HG03039 (cell line): Measurements from ENCODE around the gene TBC1D28.
"Not testable (repeated sequence)": the region's sequence is repeated elsewhere in the genome, so short reads cannot be mapped to it uniquely, and the experiment has no call there.

Experiments
- ATAC-seq: cut with Tn5 transposase; IDR thresholded peaks from one replicate; pipeline ENCODE4 v1.9.1; 2021; ENCODE audit warnings: mild to moderate bottlenecking, moderate library complexity; ENCODE audit not compliant: unreplicated experiment

The TBC1D28 gene

GRCh38 chr17:18644291-18644690 lies at the start of gene TBC1D28:
Gene TBC1D28, minus strand, starts transcription at chr17:18644391. Its CDS starts 3,039 bp downstream, at chr17:18641352.
- not testable (repeated sequence) for ATAC-seq

GRCh38 chr17:18682668-18683067 lies 38.5 kb upstream of the TBC1D28 start:
- not testable (repeated sequence) for ATAC-seq

GRCh38 chr17:18681767-18682571 lies 37.8 kb upstream of the TBC1D28 start, which contains the start of gene FOXO3B:
Gene FOXO3B, minus strand, starts transcription at chr17:18682314. Its CDS starts 663 bp downstream, at chr17:18681651.
- peak; percentile 95 for ATAC-seq

- not testable (repeated sequence) for ATAC-seq
Measured at GRCh38 chr17:18677381-18677780, 33.2 kb upstream of the TBC1D28 start.

GRCh38 chr17:18676928-18677327 lies 32.7 kb upstream of the TBC1D28 start:
- not testable (repeated sequence) for ATAC-seq

GRCh38 chr17:18672395-18673227 lies 28.4 kb upstream of the TBC1D28 start:
- ATAC-seq = not testable (repeated sequence)

GRCh38 chr17:18668625-18669024 lies 24.4 kb upstream of the TBC1D28 start:
- ATAC-seq = not testable (repeated sequence)

GRCh38 chr17:18667535-18667934 lies 23.3 kb upstream of the TBC1D28 start:
- not testable (repeated sequence) for ATAC-seq

- not testable (repeated sequence) for ATAC-seq
Measured at GRCh38 chr17:18666326-18666725, 22.1 kb upstream of the TBC1D28 start.

GRCh38 chr17:18661924-18662624 lies 17.9 kb upstream of the TBC1D28 start:
- ATAC-seq = not testable (repeated sequence)

- not testable (repeated sequence) for ATAC-seq
Measured at GRCh38 chr17:18650094-18650493, 5.9 kb upstream of the TBC1D28 start.

- not testable (repeated sequence) for ATAC-seq
Measured at GRCh38 chr17:18643124-18643523, 1.1 kb downstream of the TBC1D28 start.

- not testable (repeated sequence) for ATAC-seq
Measured at GRCh38 chr17:18638357-18638756, 5.8 kb downstream of the TBC1D28 start.

- ATAC-seq = not testable (repeated sequence)
Measured at GRCh38 chr17:18636237-18636636, 8.0 kb downstream of the TBC1D28 start.

- ATAC-seq = not testable (repeated sequence)
Measured at GRCh38 chr17:18635773-18636172, 8.4 kb downstream of the TBC1D28 start.

GRCh38 chr17:18634550-18635263 lies 9.5 kb downstream of the TBC1D28 start:
- not testable (repeated sequence) for ATAC-seq

GRCh38 chr17:18626152-18626870 lies 17.9 kb downstream of the TBC1D28 start:
- ATAC-seq = no peak

GRCh38 chr17:18625509-18626104 lies 18.6 kb downstream of the TBC1D28 start:
- ATAC-seq = peak; percentile 66

GRCh38 chr17:18624862-18625501 lies 19.2 kb downstream of the TBC1D28 start:
- ATAC-seq = peak; percentile 14
